B cell (primary cell): ENCODE data around the gene RGP1. TPM values are rescaled to one million over a fixed set of nuclear protein-coding genes. Genes with fewer than 3 reads are reported as not detected.

Source experiments
- ATAC-seq: fragments of 200-7000 bp; cut with Tn5 transposase; one replicate; pipeline ENCODE4 v1.10.0; 2021; ENCODE audit warnings: low read depth, mild to moderate bottlenecking, moderate number of reproducible peaks, moderate library complexity
- CTCF ChIA-PET: fragments of 350-600 bp; sonication (Branson Sonifier 250); formaldehyde crosslinking; loops from one replicate; lab custom pipeline; 2021; ENCODE audit warnings: antibody characterized with exemption, inconsistent platforms; lab: Charles Lee
- POLR2A ChIA-PET: fragments of 350-600 bp; sonication (Branson Sonifier 250); formaldehyde crosslinking; loops from one replicate; lab custom pipeline; 2021; ENCODE audit warnings: antibody characterized with exemption; lab: Charles Lee
- DNase-seq: peaks from one replicate; pipeline ENCODE4 v3.0.0; 2013
- H2AFZ ChIP-seq: 2 replicates; pipeline ENCODE4 v1.6.1; 2012; ENCODE audit warnings: mild to moderate bottlenecking, low read depth, low read length; ENCODE audit not compliant: insufficient read depth, poor library complexity, severe bottlenecking
- H3K27ac ChIP-seq, 2 donors: 1 replicate in 1 of 2; 2 replicates in 1 of 2; pipeline ENCODE4 v1.5.1; 2012 to 2013; ENCODE audit warnings: low read length in 2 of 2, mild to moderate bottlenecking in 2 of 2, moderate library complexity in 1 of 2
- H3K27me3 ChIP-seq, 4 experiments: fragments of 200-600 bp in 1 of 4; sonication (generic) in 1 of 4; replicated peaks in 1 of 4; 1 replicate in 2 of 4; 2 replicates in 2 of 4; pipeline versions ENCODE4 v1.6.1 to v1.7.0; 2013 to 2016; ENCODE audit warnings: low read length in 3 of 4, mild to moderate bottlenecking in 2 of 4, mixed read lengths in 1 of 4, moderate library complexity in 1 of 4; ENCODE audit not compliant: insufficient read depth in 4 of 4, control insufficient read depth in 3 of 4; ENCODE audit errors: control extremely low read depth in 1 of 4
- H3K36me3 ChIP-seq, 2 experiments: replicated peaks in 1 of 2; 1 replicate in 1 of 2; 2 replicates in 1 of 2; pipeline versions ENCODE4 v1.6.1 to v1.7.1; 2013; ENCODE audit warnings: low read length in 1 of 2; ENCODE audit not compliant: insufficient read depth in 2 of 2, control insufficient read depth in 1 of 2; ENCODE audit errors: control extremely low read depth in 1 of 2, extremely low read depth in 1 of 2
- H3K4me1 ChIP-seq, 2 donors: fragments of 200-600 bp in 1 of 2; sonication (generic) in 1 of 2; 1 replicate in 1 of 2; 2 replicates in 1 of 2; pipeline versions ENCODE4 v1.5.1 to v1.6.1; 2013 to 2017; ENCODE audit warnings: low read length in 2 of 2; ENCODE audit not compliant: control insufficient read depth in 2 of 2, insufficient read depth in 2 of 2
- H3K4me2 ChIP-seq: replicated peaks from 2 replicates; pipeline ENCODE3; 2012; ENCODE audit warnings: mild to moderate bottlenecking, low read depth, low read length; ENCODE audit not compliant: poor library complexity, severe bottlenecking
- H3K4me3 ChIP-seq, 5 experiments: fragments of 200-600 bp in 1 of 5; sonication (generic) in 1 of 5; 1 replicate in 3 of 5; 2 replicates in 2 of 5; pipeline versions ENCODE4 v1.5.1 to v1.7.0; 2011 to 2016; ENCODE audit warnings: low read length in 4 of 5, mild to moderate bottlenecking in 4 of 5, low read depth in 2 of 5, control low read depth in 1 of 5, moderate library complexity in 1 of 5; ENCODE audit not compliant: insufficient read depth in 1 of 5; ENCODE audit errors: control extremely low read depth in 1 of 5, extremely low read depth in 1 of 5
- H3K79me2 ChIP-seq: fragments of 200-600 bp; sonication (generic); one replicate; pipeline ENCODE4 v1.6.0; 2016; ENCODE audit warnings: low read length; ENCODE audit not compliant: control insufficient read depth, insufficient read depth
- H3K9ac ChIP-seq: fragments of 200-600 bp; sonication (generic); 2 replicates; pipeline ENCODE4 v1.6.1; 2017; ENCODE audit warnings: mild to moderate bottlenecking, low read length, moderate library complexity
- H3K9me3 ChIP-seq, 3 donors: one replicate each; pipeline versions ENCODE4 v1.6.1 to v1.7.1; 2013; ENCODE audit warnings: low read length in 2 of 3; ENCODE audit not compliant: control insufficient read depth in 2 of 3, insufficient read depth in 1 of 3; ENCODE audit errors: control extremely low read depth in 1 of 3
- H4K20me1 ChIP-seq: 2 replicates; pipeline ENCODE4 v1.6.0; 2012; ENCODE audit warnings: mild to moderate bottlenecking, low read length; ENCODE audit not compliant: insufficient read depth, control insufficient read depth, poor library complexity, severe bottlenecking
- H3K27ac Mint-ChIP-seq: one replicate; pipeline ENCODE4 v1.8.0; 2021; ENCODE audit warnings: mixed read lengths
- H3K27me3 Mint-ChIP-seq: one replicate; pipeline ENCODE4 v1.8.0; 2021; ENCODE audit warnings: mixed read lengths
- H3K4me1 Mint-ChIP-seq: one replicate; pipeline ENCODE4 v1.8.0; 2021; ENCODE audit warnings: mixed read lengths
- H3K4me3 Mint-ChIP-seq: one replicate; pipeline ENCODE4 v1.8.0; 2021; ENCODE audit warnings: mixed read lengths
- H3K9me3 Mint-ChIP-seq: one replicate; pipeline ENCODE4 v1.8.0; 2022; ENCODE audit warnings: mixed read lengths; ENCODE audit not compliant: insufficient read depth
- EZH2 ChIP-seq: IDR thresholded peaks from 2 replicates; pipeline ENCODE4 v1.6.1; 2012; ENCODE audit warnings: borderline replicate concordance, low read depth, mild to moderate bottlenecking, moderate library complexity, low read length; ENCODE audit not compliant: insufficient read depth, poor library complexity, severe bottlenecking
- WGBS: methylation state at CpG from one replicate; pipeline ENCODE4 v1.1.5; 2013; ENCODE audit warnings: missing lambda C conversion rate; ENCODE audit not compliant: insufficient coverage; 5-methylcytosine and 5-hydroxymethylcytosine counted together
- intact Hi-C: fragments of 100-400 bp; cut with micrococcal nuclease; formaldehyde crosslinking; loops from one replicate; pipeline ENCODE4 v1.10.0; 2022
- polyA plus RNA-seq: library from polyadenylated mRNA; depleted of rRNA; stranded (reverse); fragments of >200 nt; gene quantifications from 2 replicates; pipeline ENCODE4 v1.2.3, GENCODE V29; 2012
- total RNA-seq, 2 donors: library from RNA; stranded (reverse); fragments of 120-200 nt in 1 of 2; gene quantifications; 1 replicate in 1 of 2; 2 replicates in 1 of 2; pipeline versions ENCODE4 v1.2.3 to v1.2.4, GENCODE V29; 2013 to 2022
- TF ChIP-seq, protein P1 (sequence below): fragments of 200-600 bp; IDR thresholded peaks from one replicate; pipeline ENCODE4 v1.8.0; 2022; ENCODE audit warnings: antibody characterized with exemption, mild to moderate bottlenecking

The RGP1 gene
- total and polyA plus RNA-seq, 2 donors (not counting 1 experiment from before 2014, with no cell fraction given): 17.6 to 42.3 TPM

DNA sequence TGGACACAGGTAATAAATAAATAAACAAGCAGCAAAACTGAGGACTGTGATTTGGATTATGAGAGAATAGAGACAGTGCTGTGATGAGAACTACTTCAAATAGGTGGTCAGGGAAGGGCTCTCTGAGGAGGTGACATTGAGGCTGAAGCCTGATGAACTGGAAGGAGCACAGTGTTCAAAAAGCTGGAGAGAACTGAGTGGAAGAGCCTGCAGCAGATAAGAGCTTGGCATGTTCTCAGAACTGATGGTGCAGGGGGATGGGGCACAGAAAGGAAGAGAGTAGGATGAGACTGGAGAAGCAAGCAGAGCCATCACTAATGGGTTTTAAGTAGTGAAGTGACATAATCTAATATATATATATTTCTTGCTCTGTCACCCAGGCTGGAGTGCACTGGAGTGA lies 48.1 kb upstream of the RGP1 start:
- TF ChIP-seq, protein P1, sequence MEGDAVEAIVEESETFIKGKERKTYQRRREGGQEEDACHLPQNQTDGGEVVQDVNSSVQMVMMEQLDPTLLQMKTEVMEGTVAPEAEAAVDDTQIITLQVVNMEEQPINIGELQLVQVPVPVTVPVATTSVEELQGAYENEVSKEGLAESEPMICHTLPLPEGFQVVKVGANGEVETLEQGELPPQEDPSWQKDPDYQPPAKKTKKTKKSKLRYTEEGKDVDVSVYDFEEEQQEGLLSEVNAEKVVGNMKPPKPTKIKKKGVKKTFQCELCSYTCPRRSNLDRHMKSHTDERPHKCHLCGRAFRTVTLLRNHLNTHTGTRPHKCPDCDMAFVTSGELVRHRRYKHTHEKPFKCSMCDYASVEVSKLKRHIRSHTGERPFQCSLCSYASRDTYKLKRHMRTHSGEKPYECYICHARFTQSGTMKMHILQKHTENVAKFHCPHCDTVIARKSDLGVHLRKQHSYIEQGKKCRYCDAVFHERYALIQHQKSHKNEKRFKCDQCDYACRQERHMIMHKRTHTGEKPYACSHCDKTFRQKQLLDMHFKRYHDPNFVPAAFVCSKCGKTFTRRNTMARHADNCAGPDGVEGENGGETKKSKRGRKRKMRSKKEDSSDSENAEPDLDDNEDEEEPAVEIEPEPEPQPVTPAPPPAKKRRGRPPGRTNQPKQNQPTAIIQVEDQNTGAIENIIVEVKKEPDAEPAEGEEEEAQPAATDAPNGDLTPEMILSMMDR: no peak
- no peak for TF ChIP-seq EZH2
- Histone ChIP-seq H3K27me3 (no peaks in the 10 kb centered on the region), H3K9ac (no peak overlapping the region), H3K4me1 (peaks cover 0 to 7% of the 10 kb centered on the region in 2 donors), H3K36me3 (peaks cover 4 to 96% of the 10 kb centered on the region in 2 experiments), H2AFZ (no peak overlapping the region), H3K4me3 (no peak overlapping the region), H3K79me2 (no peaks in the 10 kb centered on the region), H3K9me3 (no peaks in the 10 kb centered on the region), H3K27ac (no peak overlapping the region), H3K4me2 (no peak overlapping the region), H4K20me1 (peaks cover 16% of the 10 kb centered on the region)
- CTCF ChIA-PET: interaction anchor here (0.9 to 8.8 kb wide), 6 partner anchors 13 to 88 kb away, joined by 3 to 140 read pairs (median 3); partner anchors contain the start of genes ARHGEF39, CCDC107 and RMRP
- POLR2A ChIA-PET: no interaction called here
- no peak overlapping the region for H3K27ac Mint-ChIP-seq
- DNase-seq (no peak), ATAC-seq (no peak)
- peaks cover 8% of the 10 kb centered on the region for H3K4me1 Mint-ChIP-seq
- no peaks in the 10 kb centered on the region for H3K27me3 Mint-ChIP-seq
- no peak overlapping the region for H3K4me3 Mint-ChIP-seq
- no peaks in the 10 kb centered on the region for H3K9me3 Mint-ChIP-seq
- intact Hi-C loops: no loop called here

DNA sequence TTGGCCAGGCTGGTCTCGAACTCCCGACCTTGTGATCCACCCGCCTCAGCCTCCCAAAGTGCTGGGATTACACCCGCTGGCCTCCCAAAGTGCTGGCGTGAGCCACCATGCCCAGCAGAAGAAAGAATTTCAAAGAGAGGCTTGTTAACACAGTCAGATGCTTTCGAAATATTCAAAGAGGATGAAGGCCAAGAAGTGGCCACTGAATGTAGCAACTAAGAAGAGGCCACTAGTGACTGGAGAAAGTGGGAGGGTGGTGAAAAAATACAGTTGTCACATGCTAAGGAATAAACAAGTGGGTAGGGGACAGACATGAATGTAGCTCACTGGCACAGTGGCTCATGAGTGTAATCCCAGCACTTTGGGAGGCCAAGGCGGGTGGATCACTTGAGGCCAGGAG lies 46.4 kb upstream of the RGP1 start:
- Histone ChIP-seq H3K4me3 (no peak overlapping the region), H3K9ac (no peak overlapping the region), H3K9me3 (no peaks in the 10 kb centered on the region), H4K20me1 (peaks cover 25% of the 10 kb centered on the region), H2AFZ (no peak overlapping the region), H3K4me1 (no peaks in the 10 kb centered on the region), H3K79me2 (peaks cover 2% of the 10 kb centered on the region), H3K4me2 (no peak overlapping the region), H3K27ac (no peak overlapping the region), H3K36me3 (peaks cover 4 to 98% of the 10 kb centered on the region in 2 experiments), H3K27me3 (no peaks in the 10 kb centered on the region)
- intact Hi-C loops: no loop called here
- no peaks in the 10 kb centered on the region for H3K27me3 Mint-ChIP-seq
- ChIA-PET POLR2A (no interaction called here), CTCF (no interaction called here)
- no peak overlapping the region for H3K4me3 Mint-ChIP-seq
- DNase-seq: no peak
- no peak overlapping the region for H3K27ac Mint-ChIP-seq
- H3K4me1 Mint-ChIP-seq: no peaks in the 10 kb centered on the region
- TF ChIP-seq, protein P1: no peak
- TF ChIP-seq EZH2: no peak
- ATAC-seq: no peak
- 99% methylated on average over 6 of the region's 7 CpGs for WGBS
- no peaks in the 10 kb centered on the region for H3K9me3 Mint-ChIP-seq
